22Rv1 (cell line): ENCODE results near the gene MAMLD1.

ENCODE experiments used
- ZFX ChIP-seq: fragments of 450-650 bp; IDR thresholded peaks from 2 replicates; pipeline ENCODE4 v1.6.1; 2017; ENCODE audit warnings: antibody characterized with exemption, borderline replicate concordance
- TF ChIP-seq, protein P1 (sequence below): fragments of 450-650 bp; IDR thresholded peaks from 2 replicates; pipeline ENCODE4 v1.5.1; 2017; ENCODE audit warnings: mild to moderate bottlenecking

DNA sequence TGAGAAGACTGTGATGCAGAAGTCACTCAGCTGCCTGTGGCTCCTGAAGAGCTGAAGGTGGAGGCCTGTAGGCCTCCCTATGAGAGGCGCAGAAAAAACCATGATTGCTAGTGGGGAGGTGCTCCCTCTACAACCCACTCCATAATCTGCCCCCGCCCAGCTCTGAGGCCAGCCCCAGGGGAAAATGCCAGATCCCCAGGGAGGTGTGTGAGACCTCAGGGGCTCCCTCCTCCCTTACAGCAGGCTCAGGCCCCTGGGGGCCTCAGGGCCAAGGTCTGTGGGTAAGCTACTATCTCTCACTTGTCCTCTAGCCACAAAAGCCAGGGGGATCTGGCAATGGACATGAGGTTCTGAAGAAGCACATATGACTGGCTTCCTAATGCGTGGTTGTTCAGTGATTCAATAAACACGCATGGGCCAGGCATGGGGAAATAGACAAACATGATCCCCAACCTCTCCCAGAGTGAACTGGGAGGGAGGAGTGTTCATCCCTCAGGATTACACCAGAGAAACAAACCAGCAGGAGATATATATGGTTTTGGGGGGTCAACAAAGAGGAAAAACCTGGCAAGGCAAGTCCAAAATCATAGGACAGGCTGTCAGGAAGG, 154.3 kb downstream of the MAMLD1 start:
- TF ChIP-seq, protein P1, sequence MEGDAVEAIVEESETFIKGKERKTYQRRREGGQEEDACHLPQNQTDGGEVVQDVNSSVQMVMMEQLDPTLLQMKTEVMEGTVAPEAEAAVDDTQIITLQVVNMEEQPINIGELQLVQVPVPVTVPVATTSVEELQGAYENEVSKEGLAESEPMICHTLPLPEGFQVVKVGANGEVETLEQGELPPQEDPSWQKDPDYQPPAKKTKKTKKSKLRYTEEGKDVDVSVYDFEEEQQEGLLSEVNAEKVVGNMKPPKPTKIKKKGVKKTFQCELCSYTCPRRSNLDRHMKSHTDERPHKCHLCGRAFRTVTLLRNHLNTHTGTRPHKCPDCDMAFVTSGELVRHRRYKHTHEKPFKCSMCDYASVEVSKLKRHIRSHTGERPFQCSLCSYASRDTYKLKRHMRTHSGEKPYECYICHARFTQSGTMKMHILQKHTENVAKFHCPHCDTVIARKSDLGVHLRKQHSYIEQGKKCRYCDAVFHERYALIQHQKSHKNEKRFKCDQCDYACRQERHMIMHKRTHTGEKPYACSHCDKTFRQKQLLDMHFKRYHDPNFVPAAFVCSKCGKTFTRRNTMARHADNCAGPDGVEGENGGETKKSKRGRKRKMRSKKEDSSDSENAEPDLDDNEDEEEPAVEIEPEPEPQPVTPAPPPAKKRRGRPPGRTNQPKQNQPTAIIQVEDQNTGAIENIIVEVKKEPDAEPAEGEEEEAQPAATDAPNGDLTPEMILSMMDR: no peak
- TF ChIP-seq ZFX: no peak
